ENCODE measurements around the gene MADD. TPM values are rescaled to one million over a fixed set of nuclear protein-coding genes. Genes with fewer than 3 reads are reported as not detected.
"Not testable (repeated sequence)": the region's sequence is repeated elsewhere in the genome, so short reads cannot be mapped to it uniquely, and the experiment has no call there.

MADD gene
- total RNA-seq, 1 donor from 2014 or later = 67.2 TPM

DNA sequence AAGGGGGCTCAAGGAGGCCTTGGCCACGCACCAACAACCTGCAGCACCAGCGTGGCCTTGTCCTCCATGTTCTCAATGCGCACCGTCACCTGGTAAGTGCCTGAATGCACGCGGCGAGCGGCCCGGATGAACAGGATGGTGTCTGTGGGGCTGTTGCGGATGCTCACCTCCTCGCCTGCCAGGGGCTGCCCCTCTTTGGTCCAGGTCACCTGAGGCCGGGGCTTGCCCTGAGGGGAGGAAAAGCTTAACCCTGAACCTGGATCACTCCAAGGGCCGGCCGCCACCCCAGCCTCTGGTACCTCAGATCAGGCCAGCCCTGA lies 63.6 kb downstream of the MADD start:
- TF ChIP-seq, protein P1, sequence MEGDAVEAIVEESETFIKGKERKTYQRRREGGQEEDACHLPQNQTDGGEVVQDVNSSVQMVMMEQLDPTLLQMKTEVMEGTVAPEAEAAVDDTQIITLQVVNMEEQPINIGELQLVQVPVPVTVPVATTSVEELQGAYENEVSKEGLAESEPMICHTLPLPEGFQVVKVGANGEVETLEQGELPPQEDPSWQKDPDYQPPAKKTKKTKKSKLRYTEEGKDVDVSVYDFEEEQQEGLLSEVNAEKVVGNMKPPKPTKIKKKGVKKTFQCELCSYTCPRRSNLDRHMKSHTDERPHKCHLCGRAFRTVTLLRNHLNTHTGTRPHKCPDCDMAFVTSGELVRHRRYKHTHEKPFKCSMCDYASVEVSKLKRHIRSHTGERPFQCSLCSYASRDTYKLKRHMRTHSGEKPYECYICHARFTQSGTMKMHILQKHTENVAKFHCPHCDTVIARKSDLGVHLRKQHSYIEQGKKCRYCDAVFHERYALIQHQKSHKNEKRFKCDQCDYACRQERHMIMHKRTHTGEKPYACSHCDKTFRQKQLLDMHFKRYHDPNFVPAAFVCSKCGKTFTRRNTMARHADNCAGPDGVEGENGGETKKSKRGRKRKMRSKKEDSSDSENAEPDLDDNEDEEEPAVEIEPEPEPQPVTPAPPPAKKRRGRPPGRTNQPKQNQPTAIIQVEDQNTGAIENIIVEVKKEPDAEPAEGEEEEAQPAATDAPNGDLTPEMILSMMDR (IDR thresholded peaks at IDR 0.05) = no peak
- H3K4me3 Mint-ChIP-seq (ENCODE audit: unreplicated experiment) = no peak overlapping the region

GRCh38 chr11:47333886-47334443 lies 64.0 kb downstream of the MADD start:
- Mint-ChIP-seq H3K27ac (ENCODE audit: unreplicated experiment) (no peak overlapping the region), H3K4me3 (ENCODE audit: unreplicated experiment) (no peak overlapping the region), H3K4me1 (ENCODE audit: unreplicated experiment) (no peaks in the 10 kb centered on the region), H3K36me3 (ENCODE audit: unreplicated experiment) (peaks cover 4% of the 10 kb centered on the region), H3K27me3 (ENCODE audit: unreplicated experiment) (no peaks in the 10 kb centered on the region), H3K9me3 (ENCODE audit: unreplicated experiment) (no peaks in the 10 kb centered on the region)
- DNase-seq (ENCODE audit: extremely low spot score, unreplicated experiment) = no peak
- TF ChIP-seq, protein P1 (IDR thresholded peaks at IDR 0.05) = no peak

More for the DNA sequence above, 63.6 kb downstream of the MADD start:
- no peak overlapping the region for H3K27ac Mint-ChIP-seq (ENCODE audit: unreplicated experiment)
- H3K36me3 Mint-ChIP-seq (ENCODE audit: unreplicated experiment) = peaks cover 8% of the 10 kb centered on the region
- H3K4me1 Mint-ChIP-seq (ENCODE audit: unreplicated experiment) = no peaks in the 10 kb centered on the region
- no peaks in the 10 kb centered on the region for H3K27me3 Mint-ChIP-seq (ENCODE audit: unreplicated experiment)
- no peaks in the 10 kb centered on the region for H3K9me3 Mint-ChIP-seq (ENCODE audit: unreplicated experiment)
- peak; percentile 81 for DNase-seq (ENCODE audit: extremely low spot score, unreplicated experiment)

DNA sequence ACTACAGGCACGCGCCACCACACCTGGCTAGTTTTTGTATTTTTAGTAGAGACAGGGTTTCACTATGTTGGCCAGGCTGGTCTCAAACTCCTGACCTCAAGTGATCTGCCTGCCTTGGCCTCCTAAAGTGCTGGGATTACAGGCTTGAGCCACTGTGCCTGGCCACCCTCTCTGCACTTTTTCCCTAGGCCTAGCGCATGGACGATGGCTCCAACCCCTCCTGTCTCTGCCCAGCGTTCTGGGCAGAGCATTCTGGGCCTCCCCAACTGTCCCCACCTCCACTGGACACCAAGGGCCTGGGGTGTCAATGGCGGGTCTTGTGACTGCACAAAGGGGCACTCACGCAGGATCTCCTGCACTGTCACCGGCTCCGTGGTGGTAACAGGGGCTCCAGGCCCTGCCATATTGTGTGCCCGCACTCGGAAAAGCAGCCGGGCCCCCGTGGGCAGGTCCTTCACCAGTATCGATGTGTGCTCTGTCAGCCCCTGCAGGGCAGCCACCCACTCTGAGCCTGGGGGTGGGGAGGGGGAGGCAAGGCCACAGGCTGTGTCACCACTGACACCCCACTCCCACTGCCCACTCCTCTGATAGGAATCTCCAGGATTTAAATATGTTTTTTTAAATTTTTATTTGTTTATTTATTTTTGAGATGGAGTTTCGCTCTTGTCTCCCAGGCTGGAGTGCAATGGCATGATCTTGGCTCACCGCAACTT lies 64.9 kb downstream of the MADD start:
- H3K4me1 Mint-ChIP-seq (ENCODE audit: unreplicated experiment); H3K9me3 Mint-ChIP-seq (ENCODE audit: unreplicated experiment); H3K27me3 Mint-ChIP-seq (ENCODE audit: unreplicated experiment); H3K27ac Mint-ChIP-seq (ENCODE audit: unreplicated experiment); DNase-seq (ENCODE audit: extremely low spot score, unreplicated experiment); H3K36me3 Mint-ChIP-seq (ENCODE audit: unreplicated experiment); H3K4me3 Mint-ChIP-seq (ENCODE audit: unreplicated experiment): not testable (repeated sequence)

- TF ChIP-seq, protein P1 (IDR thresholded peaks at IDR 0.05) = no peak
- Mint-ChIP-seq H3K27me3 (ENCODE audit: unreplicated experiment) (no peaks in the 10 kb centered on the region), H3K4me1 (ENCODE audit: unreplicated experiment) (no peaks in the 10 kb centered on the region), H3K4me3 (ENCODE audit: unreplicated experiment) (no peak overlapping the region), H3K9me3 (ENCODE audit: unreplicated experiment) (no peaks in the 10 kb centered on the region), H3K27ac (ENCODE audit: unreplicated experiment) (no peak overlapping the region), H3K36me3 (ENCODE audit: unreplicated experiment) (no peaks in the 10 kb centered on the region)
- DNase-seq (ENCODE audit: extremely low spot score, unreplicated experiment) = no peak
These were observed 65.8 kb downstream of the MADD start for GRCh38 chr11:47335733-47336132.

- H3K27ac Mint-ChIP-seq (ENCODE audit: unreplicated experiment) = no peak overlapping the region
- H3K36me3 Mint-ChIP-seq (ENCODE audit: unreplicated experiment) = no peaks in the 10 kb centered on the region
These were observed 66.7 kb downstream of the MADD start for GRCh38 chr11:47336595-47336994.

More at GRCh38 chr11:47336595-47336994, 66.7 kb downstream of the MADD start:
- TF ChIP-seq, protein P1 (IDR thresholded peaks at IDR 0.05) = no peak
- Mint-ChIP-seq H3K4me1 (ENCODE audit: unreplicated experiment) (no peaks in the 10 kb centered on the region), H3K27me3 (ENCODE audit: unreplicated experiment) (no peaks in the 10 kb centered on the region), H3K4me3 (ENCODE audit: unreplicated experiment) (no peak overlapping the region), H3K9me3 (ENCODE audit: unreplicated experiment) (no peaks in the 10 kb centered on the region)
- no peak for DNase-seq (ENCODE audit: extremely low spot score, unreplicated experiment)
